Measurements from ENCODE around the gene CFDP1.

DNA sequence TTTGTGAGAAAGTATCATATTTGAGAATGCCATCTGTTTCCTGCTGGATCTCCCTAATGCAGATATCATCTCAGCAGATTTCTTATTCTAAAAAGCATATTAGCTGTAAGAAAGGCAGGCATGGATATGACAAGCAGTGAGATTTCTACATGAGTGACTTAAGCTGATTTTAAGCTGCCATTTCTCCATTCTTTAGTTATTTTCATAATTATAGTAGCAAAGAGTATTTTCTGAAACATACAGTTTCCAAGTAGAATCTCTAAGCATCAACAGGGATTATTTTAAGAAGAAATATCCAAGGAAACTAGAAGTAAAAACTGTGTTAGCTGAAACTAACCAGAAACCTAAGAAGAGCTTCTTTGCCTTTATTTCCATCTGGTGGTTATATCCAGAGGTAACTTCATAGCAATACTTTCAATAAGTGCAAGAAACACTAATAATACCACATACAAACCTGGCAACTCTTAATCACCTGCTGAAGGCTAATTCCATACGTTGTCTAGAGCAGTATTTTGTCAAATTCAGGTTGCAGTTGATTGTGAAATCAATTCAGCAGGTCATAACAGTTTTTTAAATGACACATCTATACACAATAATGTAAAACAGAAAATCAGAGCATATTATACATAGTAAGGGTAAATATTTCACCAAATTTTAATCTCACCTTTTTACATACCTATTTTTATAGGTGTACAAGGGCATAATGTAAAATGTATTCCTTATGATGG lies 42.2 kb downstream of the CFDP1 start:
- TF ChIP-seq CTCF (IDR thresholded peaks at IDR 0.05), result no peak
- TF ChIP-seq EP300 (IDR thresholded peaks at IDR 0.05; ENCODE audit: low read depth), result no peak
